ENCODE data around the gene SYNGR1.

DNA sequence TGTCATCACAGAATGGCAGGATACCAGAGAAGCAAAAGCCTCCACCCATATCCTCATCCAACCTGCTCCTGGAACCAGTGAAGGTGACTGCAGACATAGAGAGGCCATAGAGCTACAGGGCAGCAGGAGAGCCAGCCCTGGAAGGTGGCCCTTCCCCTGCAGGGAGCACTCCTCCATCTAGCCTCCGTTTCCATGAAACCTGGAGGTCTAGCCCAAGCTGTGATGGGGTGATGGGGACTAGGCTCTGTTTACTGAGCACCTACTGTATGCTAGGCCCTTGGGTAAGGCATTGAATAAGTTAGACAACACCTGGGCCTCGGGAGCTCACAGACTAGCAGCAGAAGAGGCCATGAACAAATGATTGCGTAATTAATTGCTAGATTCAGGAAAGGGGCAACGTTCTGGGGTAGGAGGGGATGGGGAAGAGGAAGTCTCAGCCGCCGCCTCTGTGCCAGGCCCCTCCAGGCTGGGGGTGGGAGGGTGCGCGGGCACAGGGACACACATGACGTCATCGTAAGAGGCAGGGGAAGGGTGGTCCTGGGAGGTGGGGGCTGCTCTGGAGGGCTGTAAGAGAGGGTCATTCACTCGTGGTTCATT lies 784 bp upstream of the SYNGR1 start:
- TF ChIP-seq, protein P1, sequence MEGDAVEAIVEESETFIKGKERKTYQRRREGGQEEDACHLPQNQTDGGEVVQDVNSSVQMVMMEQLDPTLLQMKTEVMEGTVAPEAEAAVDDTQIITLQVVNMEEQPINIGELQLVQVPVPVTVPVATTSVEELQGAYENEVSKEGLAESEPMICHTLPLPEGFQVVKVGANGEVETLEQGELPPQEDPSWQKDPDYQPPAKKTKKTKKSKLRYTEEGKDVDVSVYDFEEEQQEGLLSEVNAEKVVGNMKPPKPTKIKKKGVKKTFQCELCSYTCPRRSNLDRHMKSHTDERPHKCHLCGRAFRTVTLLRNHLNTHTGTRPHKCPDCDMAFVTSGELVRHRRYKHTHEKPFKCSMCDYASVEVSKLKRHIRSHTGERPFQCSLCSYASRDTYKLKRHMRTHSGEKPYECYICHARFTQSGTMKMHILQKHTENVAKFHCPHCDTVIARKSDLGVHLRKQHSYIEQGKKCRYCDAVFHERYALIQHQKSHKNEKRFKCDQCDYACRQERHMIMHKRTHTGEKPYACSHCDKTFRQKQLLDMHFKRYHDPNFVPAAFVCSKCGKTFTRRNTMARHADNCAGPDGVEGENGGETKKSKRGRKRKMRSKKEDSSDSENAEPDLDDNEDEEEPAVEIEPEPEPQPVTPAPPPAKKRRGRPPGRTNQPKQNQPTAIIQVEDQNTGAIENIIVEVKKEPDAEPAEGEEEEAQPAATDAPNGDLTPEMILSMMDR (IDR thresholded peaks at IDR 0.05), result no peak
- TF ChIP-seq POLR2A (IDR thresholded peaks at IDR 0.05), result no peak
